SK-N-MC (cell line): ENCODE data around the gene PIK3CD.

Source experiments
- EZH2 ChIP-seq: fragments of 200-600 bp; sonication (generic); IDR thresholded peaks from one replicate; pipeline ENCODE4 v1.6.1; 2017; ENCODE audit warnings: antibody characterized with exemption
- FOXP2 ChIP-seq: optimal IDR thresholded peaks from 2 replicates; pipeline ENCODE3; 2011; ENCODE audit warnings: mild to moderate bottlenecking, moderate library complexity; ENCODE audit not compliant: insufficient read depth; ENCODE audit errors: extremely low read length, control extremely low read depth
- POLR2AphosphoS5 ChIP-seq: IDR thresholded peaks from 2 replicates; pipeline ENCODE4 v1.6.1; 2012; ENCODE audit warnings: mild to moderate bottlenecking, low read depth, low read length, borderline replicate concordance

DNA sequence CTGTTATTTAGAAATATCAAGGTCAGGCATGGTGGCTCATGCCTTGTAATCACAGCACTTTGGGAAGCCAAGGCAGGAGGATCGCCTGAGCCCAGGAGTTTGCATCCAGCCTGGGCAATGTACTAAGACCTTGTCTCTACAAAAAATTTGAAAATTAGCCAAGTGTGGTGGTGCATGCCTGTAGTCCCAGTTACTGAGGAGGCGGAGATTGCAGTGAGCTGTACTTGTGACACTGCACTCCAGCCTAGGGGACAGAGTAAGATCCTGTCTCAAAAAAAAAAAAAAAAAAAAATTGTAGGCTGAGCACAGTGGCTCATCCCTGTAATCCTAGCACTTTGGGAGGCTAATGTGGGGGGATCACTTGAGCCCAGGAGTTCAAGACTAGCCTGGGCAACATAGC is 45.3 kb downstream of the PIK3CD start:
- TF ChIP-seq EZH2 (no peak), POLR2AphosphoS5 (no peak), FOXP2 (no peak)
